Measurements from ENCODE around the gene CRHR1. TPM values are rescaled to one million over a fixed set of nuclear protein-coding genes. Genes with fewer than 3 reads are reported as not detected.
"Not testable (repeated sequence)": the region's sequence is repeated elsewhere in the genome, so short reads cannot be mapped to it uniquely, and the experiment has no call there.

CRHR1 gene
- total RNA-seq, 5 donors from 2014 or later (not counting 1 experiment from before 2014, with no cell fraction given) = not detected

DNA sequence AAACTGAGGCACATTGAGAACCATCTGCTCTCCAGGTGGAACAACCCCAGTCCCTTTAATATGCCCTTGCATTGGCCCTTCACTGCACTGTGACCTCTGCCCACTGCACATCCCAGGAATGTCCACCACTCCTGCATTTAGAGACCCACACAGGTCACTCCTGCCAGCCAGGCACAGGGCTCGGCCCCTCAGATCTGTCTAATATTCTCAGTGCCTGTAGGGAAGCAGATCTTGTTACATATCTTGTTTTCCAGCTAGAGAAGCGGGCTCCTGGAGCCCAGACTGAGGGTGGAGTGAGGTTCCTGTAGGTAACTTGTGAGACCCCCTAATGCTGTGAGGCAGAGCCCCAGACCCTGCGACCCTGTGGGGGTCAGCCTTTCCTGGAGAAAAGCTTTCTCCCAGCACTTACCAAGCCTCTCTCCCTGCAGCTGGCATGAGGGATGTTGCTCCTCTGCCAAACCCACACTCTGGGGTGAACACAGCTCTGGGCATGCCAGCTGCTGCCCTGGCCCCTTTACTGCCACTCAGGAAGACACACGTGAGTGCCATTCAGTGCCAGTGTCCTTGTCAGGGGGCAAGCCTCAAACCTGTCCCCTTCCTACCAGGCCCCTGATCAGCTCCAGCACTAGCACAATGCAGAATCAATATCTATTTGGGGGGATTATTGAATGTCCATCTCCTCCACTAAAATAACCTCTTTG, 40.3 kb upstream of the CRHR1 start:
- H3K4me1 ChIP-seq (ENCODE audit: control insufficient read depth in 1 of 2, extremely low read depth in 1 of 2, insufficient read depth in 2 of 2, low read length in 2 of 2) = no peaks in the 10 kb centered on the region
- peaks cover 0 to 7% (median 0%) of the 10 kb centered on the region in 3 donors for H3K4me1 Mint-ChIP-seq
- no peaks in the 10 kb centered on the region for H3K36me3 Mint-ChIP-seq
- no peak overlapping the region for H3K4me3 ChIP-seq (ENCODE audit: control insufficient read depth in 1 of 2, extremely low read depth in 1 of 2, low read length in 1 of 2)
- DNase-seq (no peak), ATAC-seq (replicated peaks in 1 of 4) (no peak)
- no peaks in the 10 kb centered on the region for H3K9me3 ChIP-seq
- no peak overlapping the region for H3K27ac ChIP-seq (ENCODE audit: low read length)
- H3K9me3 Mint-ChIP-seq = no peaks in the 10 kb centered on the region
- H3K4me3 Mint-ChIP-seq = no peak overlapping the region
- H3K36me3 ChIP-seq (ENCODE audit: control insufficient read depth in 2 of 2, extremely low read depth in 1 of 2, insufficient read depth in 1 of 2, low read length in 1 of 2) = no peaks in the 10 kb centered on the region
- no CpG with 5 or more reads among the region's 4 CpGs for WGBS (ENCODE audit: insufficient coverage)
- H3K27me3 Mint-ChIP-seq = peaks cover 20 to 22% of the 10 kb centered on the region in 2 donors
- H3K27ac Mint-ChIP-seq = no peak overlapping the region
- peaks cover 3 to 46% of the 10 kb centered on the region in 2 experiments for H3K27me3 ChIP-seq (replicated peaks in 1 of 2; ENCODE audit: control insufficient read depth in 2 of 2, extremely low read depth in 1 of 2, insufficient read depth in 2 of 2, low read length in 1 of 2)
- ChIA-PET POLR2A (no interaction called here), CTCF (interaction anchor here in 1 of 2 donors (0.6 kb wide), 1 partner anchor 918 kb away, joined by 3 read pairs; no protein-coding TSS in a partner anchor)

DNA sequence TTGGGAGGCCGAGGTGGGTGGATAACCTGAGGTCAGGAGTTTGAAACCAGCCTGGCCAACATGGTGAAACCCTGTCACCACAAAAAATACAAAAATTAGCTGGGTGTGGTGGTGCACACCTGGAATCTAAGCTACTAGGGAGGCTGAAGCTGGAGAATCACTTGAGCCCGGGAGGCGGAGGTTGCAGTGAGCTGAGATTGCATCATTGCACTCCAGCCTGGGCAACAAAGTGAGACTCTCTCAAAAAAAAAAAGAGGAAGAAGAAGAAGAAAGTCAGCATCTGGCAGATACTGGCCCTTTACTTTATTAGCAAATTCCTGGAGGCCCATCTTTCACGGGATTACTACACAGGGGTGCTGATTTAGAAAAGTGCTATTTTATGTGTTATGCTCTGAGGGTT, 39.3 kb upstream of the CRHR1 start:
- H3K9me3 ChIP-seq; H3K27ac ChIP-seq (ENCODE audit: low read length); H3K9me3 Mint-ChIP-seq; DNase-seq; POLR2A ChIA-PET; H3K36me3 ChIP-seq (ENCODE audit: control insufficient read depth in 2 of 2, extremely low read depth in 1 of 2, insufficient read depth in 1 of 2, low read length in 1 of 2); H3K4me3 Mint-ChIP-seq; H3K36me3 Mint-ChIP-seq; H3K4me1 Mint-ChIP-seq; ATAC-seq (replicated peaks in 1 of 4); H3K4me1 ChIP-seq (ENCODE audit: control insufficient read depth in 1 of 2, extremely low read depth in 1 of 2, insufficient read depth in 2 of 2, low read length in 2 of 2); H3K27ac Mint-ChIP-seq; H3K4me3 ChIP-seq (ENCODE audit: control insufficient read depth in 1 of 2, extremely low read depth in 1 of 2, low read length in 1 of 2): not testable (repeated sequence)
- CTCF ChIA-PET = interaction anchor here in 1 of 2 donors (0.7 kb wide), 1 partner anchor 37 kb away, joined by 3 read pairs; no protein-coding TSS in a partner anchor
- WGBS (ENCODE audit: insufficient coverage) = 67% methylated on average over 3 of the region's 4 CpGs
- H3K27me3 Mint-ChIP-seq = peaks cover 21 to 23% of the 10 kb centered on the region in 2 donors
- H3K27me3 ChIP-seq (replicated peaks in 1 of 2; ENCODE audit: control insufficient read depth in 2 of 2, extremely low read depth in 1 of 2, insufficient read depth in 2 of 2, low read length in 1 of 2) = peaks cover 3 to 49% of the 10 kb centered on the region in 2 experiments

GRCh38 chr17:45745601-45746494, 38.3 kb upstream of the CRHR1 start:
- ChIA-PET POLR2A (no interaction called here), CTCF (no interaction called here)
- Histone ChIP-seq H3K27ac (ENCODE audit: low read length) (no peak overlapping the region), H3K36me3 (ENCODE audit: control insufficient read depth in 2 of 2, extremely low read depth in 1 of 2, insufficient read depth in 1 of 2, low read length in 1 of 2) (no peaks in the 10 kb centered on the region), H3K27me3 (replicated peaks in 1 of 2; ENCODE audit: control insufficient read depth in 2 of 2, extremely low read depth in 1 of 2, insufficient read depth in 2 of 2, low read length in 1 of 2) (peaks cover 3 to 45% of the 10 kb centered on the region in 2 experiments), H3K9me3 (no peaks in the 10 kb centered on the region), H3K4me1 (ENCODE audit: control insufficient read depth in 1 of 2, extremely low read depth in 1 of 2, insufficient read depth in 2 of 2, low read length in 2 of 2) (no peaks in the 10 kb centered on the region), H3K4me3 (ENCODE audit: control insufficient read depth in 1 of 2, extremely low read depth in 1 of 2, low read length in 1 of 2) (no peak overlapping the region)
- H3K4me3 Mint-ChIP-seq = no peak overlapping the region
- H3K9me3 Mint-ChIP-seq = no peaks in the 10 kb centered on the region
- DNase-seq (no peak), ATAC-seq (replicated peaks in 1 of 4) (no peak)
- no peak overlapping the region for H3K27ac Mint-ChIP-seq
- H3K27me3 Mint-ChIP-seq = peaks cover 23 to 25% of the 10 kb centered on the region in 2 donors
- no peaks in the 10 kb centered on the region for H3K36me3 Mint-ChIP-seq
- 67% methylated on average over 5 of the region's 11 CpGs for WGBS (ENCODE audit: insufficient coverage)
- H3K4me1 Mint-ChIP-seq = no peaks in the 10 kb centered on the region

DNA sequence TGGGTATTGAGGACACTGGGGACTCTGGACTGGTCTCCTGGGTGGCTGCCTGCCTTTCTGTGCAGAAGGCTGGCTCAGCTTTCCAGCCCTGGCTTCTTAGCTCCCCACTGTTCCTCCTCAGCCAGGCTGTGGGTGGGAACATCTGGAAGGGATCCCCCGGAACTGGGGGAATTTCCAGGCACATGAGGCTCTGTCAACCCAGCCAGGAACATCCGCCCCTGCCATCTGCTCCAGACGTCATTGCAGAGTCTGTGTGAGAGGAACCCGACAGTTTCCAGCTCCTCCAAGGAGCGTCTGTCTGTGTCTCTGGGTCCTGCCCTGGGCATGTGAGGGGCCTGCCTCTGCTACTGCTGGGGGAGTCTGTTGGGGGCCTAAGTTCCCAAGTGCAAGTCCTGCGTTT, 36.2 kb upstream of the CRHR1 start:
- CTCF ChIA-PET = no interaction called here

GRCh38 chr17:45748731-45749310, 35.3 kb upstream of the CRHR1 start:
- ATAC-seq (replicated peaks in 1 of 4) (no peak), DNase-seq (no peak)
- Histone ChIP-seq H3K27me3 (replicated peaks in 1 of 2; ENCODE audit: control insufficient read depth in 2 of 2, extremely low read depth in 1 of 2, insufficient read depth in 2 of 2, low read length in 1 of 2) (peaks cover 0 to 56% of the 10 kb centered on the region in 2 experiments), H3K27ac (ENCODE audit: low read length) (no peak overlapping the region), H3K4me1 (ENCODE audit: control insufficient read depth in 1 of 2, extremely low read depth in 1 of 2, insufficient read depth in 2 of 2, low read length in 2 of 2) (no peaks in the 10 kb centered on the region), H3K36me3 (ENCODE audit: control insufficient read depth in 2 of 2, extremely low read depth in 1 of 2, insufficient read depth in 1 of 2, low read length in 1 of 2) (no peaks in the 10 kb centered on the region), H3K9me3 (no peaks in the 10 kb centered on the region), H3K4me3 (ENCODE audit: control insufficient read depth in 1 of 2, extremely low read depth in 1 of 2, low read length in 1 of 2) (no peak overlapping the region)
- WGBS (ENCODE audit: insufficient coverage) = 69% methylated on average over 8 of the region's 11 CpGs
- no peaks in the 10 kb centered on the region for H3K4me1 Mint-ChIP-seq
- H3K9me3 Mint-ChIP-seq = no peaks in the 10 kb centered on the region
- no peak overlapping the region for H3K4me3 Mint-ChIP-seq
- no peaks in the 10 kb centered on the region for H3K36me3 Mint-ChIP-seq
- POLR2A ChIA-PET = no interaction called here
- no peak overlapping the region for H3K27ac Mint-ChIP-seq
- CTCF ChIA-PET = no interaction called here
- peaks cover 30 to 38% of the 10 kb centered on the region in 2 donors for H3K27me3 Mint-ChIP-seq

More for the DNA sequence above, 36.2 kb upstream of the CRHR1 start:
- Histone ChIP-seq H3K36me3 (ENCODE audit: control insufficient read depth in 2 of 2, extremely low read depth in 1 of 2, insufficient read depth in 1 of 2, low read length in 1 of 2) (no peaks in the 10 kb centered on the region), H3K4me3 (ENCODE audit: control insufficient read depth in 1 of 2, extremely low read depth in 1 of 2, low read length in 1 of 2) (no peak overlapping the region), H3K4me1 (ENCODE audit: control insufficient read depth in 1 of 2, extremely low read depth in 1 of 2, insufficient read depth in 2 of 2, low read length in 2 of 2) (no peaks in the 10 kb centered on the region), H3K27ac (ENCODE audit: low read length) (no peak overlapping the region), H3K9me3 (no peaks in the 10 kb centered on the region), H3K27me3 (replicated peaks in 1 of 2; ENCODE audit: control insufficient read depth in 2 of 2, extremely low read depth in 1 of 2, insufficient read depth in 2 of 2, low read length in 1 of 2) (peaks cover 0 to 51% of the 10 kb centered on the region in 2 experiments)
- Mint-ChIP-seq H3K9me3 (no peaks in the 10 kb centered on the region), H3K4me1 (no peaks in the 10 kb centered on the region), H3K27me3 (peaks cover 27 to 38% of the 10 kb centered on the region in 2 donors), H3K27ac (no peak overlapping the region), H3K36me3 (no peaks in the 10 kb centered on the region), H3K4me3 (no peak overlapping the region)
- POLR2A ChIA-PET = no interaction called here
- 55% methylated on average over 6 of the region's 6 CpGs for WGBS (ENCODE audit: insufficient coverage)
- ATAC-seq (replicated peaks in 1 of 4) (no peak), DNase-seq (no peak)

DNA sequence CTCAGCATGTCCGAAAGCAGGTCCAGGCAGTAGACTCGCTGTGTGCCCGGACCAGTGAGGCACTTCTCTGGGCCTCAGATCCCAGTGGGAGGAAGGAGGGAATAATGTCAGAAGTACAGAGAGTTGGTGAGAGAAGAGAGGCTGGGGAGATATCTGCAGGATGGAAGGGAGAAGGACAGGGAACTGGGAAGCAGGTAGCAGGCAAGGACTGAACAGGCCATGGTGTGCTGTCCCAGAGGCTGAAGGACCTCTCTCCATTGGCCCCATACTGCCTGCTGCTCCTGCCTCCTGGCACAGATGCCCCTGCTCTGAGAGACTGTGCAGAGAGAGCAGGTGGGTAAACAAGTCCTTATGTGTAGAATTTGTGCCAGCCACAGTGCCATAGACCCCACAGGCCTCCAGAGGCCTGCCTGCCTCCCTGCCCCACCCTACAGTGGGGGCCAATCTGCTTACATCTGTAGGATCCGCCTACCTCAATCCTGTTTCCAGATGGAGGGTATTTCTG, 34.2 kb upstream of the CRHR1 start:
- Mint-ChIP-seq H3K27ac (peak overlapping the region in 1 of 2 donors; percentile 12), H3K9me3 (no peaks in the 10 kb centered on the region), H3K36me3 (no peaks in the 10 kb centered on the region), H3K27me3 (peaks cover 31 to 34% of the 10 kb centered on the region in 2 donors), H3K4me3 (no peak overlapping the region), H3K4me1 (no peaks in the 10 kb centered on the region)
- CTCF ChIA-PET = no interaction called here
- Histone ChIP-seq H3K27me3 (replicated peaks in 1 of 2; ENCODE audit: control insufficient read depth in 2 of 2, extremely low read depth in 1 of 2, insufficient read depth in 2 of 2, low read length in 1 of 2) (peaks cover 0 to 60% of the 10 kb centered on the region in 2 experiments), H3K4me1 (ENCODE audit: control insufficient read depth in 1 of 2, extremely low read depth in 1 of 2, insufficient read depth in 2 of 2, low read length in 2 of 2) (no peaks in the 10 kb centered on the region), H3K4me3 (ENCODE audit: control insufficient read depth in 1 of 2, extremely low read depth in 1 of 2, low read length in 1 of 2) (no peak overlapping the region), H3K27ac (ENCODE audit: low read length) (no peak overlapping the region), H3K36me3 (ENCODE audit: control insufficient read depth in 2 of 2, extremely low read depth in 1 of 2, insufficient read depth in 1 of 2, low read length in 1 of 2) (no peaks in the 10 kb centered on the region), H3K9me3 (no peaks in the 10 kb centered on the region)
- POLR2A ChIA-PET = no interaction called here
- ATAC-seq (replicated peaks in 1 of 4) = no peak
- WGBS (ENCODE audit: insufficient coverage) = 94% methylated on average over 3 of the region's 4 CpGs
- no peak for DNase-seq
